Panc1 (cell line): ENCODE results near the gene BHLHE40.

ENCODE experiments used
- CTCF ChIP-seq: fragments of 450-650 bp; IDR thresholded peaks from 2 replicates; pipeline ENCODE4 v1.5.1; 2017; ENCODE audit warnings: mild to moderate bottlenecking
- POLR2AphosphoS5 ChIP-seq: IDR thresholded peaks from 2 replicates; pipeline ENCODE4 v1.6.1; 2012; ENCODE audit warnings: mild to moderate bottlenecking, low read depth, low read length, moderate library complexity
- TCF7L2 ChIP-seq: IDR thresholded peaks from 2 replicates; pipeline ENCODE4 v1.6.1; 2011; ENCODE audit warnings: mild to moderate bottlenecking, low read depth, low read length, inconsistent platforms

GRCh38 chr3:4963669-4964570 lies 15.3 kb upstream of the BHLHE40 start:
- TF ChIP-seq CTCF (no peak), POLR2AphosphoS5 (no peak), TCF7L2 (no peak)
